HG03565 (cell line): Measurements from ENCODE around the gene KLK4.

Experiments
- ATAC-seq: cut with Tn5 transposase; IDR thresholded peaks from one replicate; pipeline ENCODE4 v1.9.1; 2021; ENCODE audit warnings: mild to moderate bottlenecking, moderate library complexity; ENCODE audit not compliant: unreplicated experiment

Gene KLK4

GRCh38 chr19:50882188-50882587, 29.0 kb downstream of the KLK4 start:
- no peak for ATAC-seq

DNA sequence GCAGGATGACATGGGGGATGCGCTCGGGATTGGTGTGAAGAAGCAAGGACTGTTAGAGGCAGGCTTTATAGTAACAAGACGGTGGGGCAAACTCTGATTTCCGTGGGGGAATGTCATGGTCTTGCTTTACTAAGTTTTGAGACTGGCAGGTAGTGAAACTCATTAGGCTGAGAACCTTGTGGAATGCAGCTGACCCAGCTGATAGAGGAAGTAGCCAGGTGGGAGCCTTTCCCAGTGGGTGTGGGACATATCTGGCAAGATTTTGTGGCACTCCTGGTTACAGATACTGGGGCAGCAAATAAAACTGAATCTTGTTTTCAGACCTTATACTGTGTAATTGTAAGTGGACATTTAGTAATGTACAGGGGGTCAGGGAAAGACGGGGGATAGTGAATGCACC, 31.0 kb downstream of the KLK4 start:
- no peak for ATAC-seq

GRCh38 chr19:50878851-50879250, 32.3 kb downstream of the KLK4 start:
- ATAC-seq: no peak

- no peak for ATAC-seq
Measured at GRCh38 chr19:50877338-50877737, 33.9 kb downstream of the KLK4 start.

DNA sequence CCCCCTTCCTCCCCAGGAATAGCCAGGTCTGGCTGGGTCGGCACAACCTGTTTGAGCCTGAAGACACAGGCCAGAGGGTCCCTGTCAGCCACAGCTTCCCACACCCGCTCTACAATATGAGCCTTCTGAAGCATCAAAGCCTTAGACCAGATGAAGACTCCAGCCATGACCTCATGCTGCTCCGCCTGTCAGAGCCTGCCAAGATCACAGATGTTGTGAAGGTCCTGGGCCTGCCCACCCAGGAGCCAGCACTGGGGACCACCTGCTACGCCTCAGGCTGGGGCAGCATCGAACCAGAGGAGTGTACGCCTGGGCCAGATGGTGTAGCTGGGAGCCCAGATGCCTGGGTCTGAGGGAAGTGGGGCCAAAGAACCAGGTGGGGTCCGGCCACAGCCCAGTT, 34.7 kb downstream of the KLK4 start:
- no peak for ATAC-seq

GRCh38 chr19:50875795-50876422, 35.3 kb downstream of the KLK4 start:
- ATAC-seq: no peak

- ATAC-seq: no peak
Measured at GRCh38 chr19:50874211-50874610, 37.0 kb downstream of the KLK4 start.

- ATAC-seq: no peak
Measured at GRCh38 chr19:50873056-50873455, 38.1 kb downstream of the KLK4 start, which contains the start of gene KLK2. Gene KLK2, plus strand, starts transcription at chr19:50873439. Its CDS starts 35 bp downstream, at chr19:50873474.

- ATAC-seq: no peak
Measured at GRCh38 chr19:50870417-50871089, 40.6 kb downstream of the KLK4 start.

DNA sequence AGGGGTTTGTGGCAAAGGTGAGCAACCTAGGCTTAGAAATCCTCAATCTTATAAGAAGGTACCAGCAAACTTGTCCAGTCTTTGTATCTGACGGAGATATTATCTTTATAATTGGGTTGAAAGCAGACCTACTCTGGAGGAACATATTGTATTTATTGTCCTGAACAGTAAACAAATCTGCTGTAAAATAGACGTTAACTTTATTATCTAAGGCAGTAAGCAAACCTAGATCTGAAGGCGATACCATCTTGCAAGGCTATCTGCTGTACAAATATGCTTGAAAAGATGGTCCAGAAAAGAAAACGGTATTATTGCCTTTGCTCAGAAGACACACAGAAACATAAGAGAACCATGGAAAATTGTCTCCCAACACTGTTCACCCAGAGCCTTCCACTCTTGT, 41.7 kb downstream of the KLK4 start:
- ATAC-seq: no peak

GRCh38 chr19:50861496-50862286, 49.5 kb downstream of the KLK4 start:
- ATAC-seq: no peak

DNA sequence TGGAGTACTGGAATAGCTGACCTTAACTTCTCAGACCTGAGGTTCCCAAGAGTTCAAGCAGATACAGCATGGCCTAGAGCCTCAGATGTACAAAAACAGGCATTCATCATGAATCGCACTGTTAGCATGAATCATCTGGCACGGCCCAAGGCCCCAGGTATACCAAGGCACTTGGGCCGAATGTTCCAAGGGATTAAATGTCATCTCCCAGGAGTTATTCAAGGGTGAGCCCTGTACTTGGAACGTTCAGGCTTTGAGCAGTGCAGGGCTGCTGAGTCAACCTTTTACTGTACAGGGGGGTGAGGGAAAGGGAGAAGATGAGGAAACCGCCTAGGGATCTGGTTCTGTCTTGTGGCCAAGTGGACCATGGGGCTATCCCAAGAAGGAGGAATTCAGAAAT, 50.2 kb downstream of the KLK4 start:
- ATAC-seq: no peak

GRCh38 chr19:50859849-50860248, 51.3 kb downstream of the KLK4 start:
- ATAC-seq: no peak

- ATAC-seq: no peak
Measured at GRCh38 chr19:50858886-50859285, 52.3 kb downstream of the KLK4 start.

- ATAC-seq: no peak
Measured at GRCh38 chr19:50857366-50857765, 53.8 kb downstream of the KLK4 start.
